Ishikawa (cell line): ENCODE results near the gene COX7A1.

Experiments used
- CEBPB ChIP-seq: IDR thresholded peaks from 2 replicates; pipeline ENCODE4 v1.6.1; 2012
- CREB1 ChIP-seq: IDR thresholded peaks from 2 replicates; pipeline ENCODE4 v1.6.1; 2012; ENCODE audit warnings: low read depth
- EGR1 ChIP-seq: IDR thresholded peaks from 2 replicates; pipeline ENCODE4 v1.6.1; 2012
- EP300 ChIP-seq: IDR thresholded peaks from 2 replicates; pipeline ENCODE4 v1.6.1; 2012; ENCODE audit warnings: borderline replicate concordance
- FOXM1 ChIP-seq: IDR thresholded peaks from 2 replicates; pipeline ENCODE4 v1.6.1; 2012; ENCODE audit warnings: low read depth, borderline replicate concordance
- MAX ChIP-seq: IDR thresholded peaks from 2 replicates; pipeline ENCODE4 v1.6.1; 2012
- NFIC ChIP-seq: IDR thresholded peaks from 2 replicates; pipeline ENCODE4 v1.6.1; 2012
- RAD21 ChIP-seq: IDR thresholded peaks from 2 replicates; pipeline ENCODE4 v1.6.1; 2012; ENCODE audit warnings: low read depth
- REST ChIP-seq: IDR thresholded peaks from 2 replicates; pipeline ENCODE4 v1.6.1; 2012; ENCODE audit warnings: low read depth, mild to moderate bottlenecking
- TAF1 ChIP-seq: IDR thresholded peaks from 2 replicates; pipeline ENCODE4 v1.6.1; 2012; ENCODE audit warnings: low read depth, mild to moderate bottlenecking
- TCF12 ChIP-seq: IDR thresholded peaks from 2 replicates; pipeline ENCODE4 v1.6.1; 2012; ENCODE audit warnings: low read depth
- TEAD4 ChIP-seq: IDR thresholded peaks from 2 replicates; pipeline ENCODE4 v1.6.1; 2012
- USF1 ChIP-seq: IDR thresholded peaks from 2 replicates; pipeline ENCODE4 v1.6.1; 2012
- YY1 ChIP-seq: IDR thresholded peaks from 2 replicates; pipeline ENCODE4 v1.6.1; 2012; ENCODE audit warnings: low read depth
- ZBTB7A ChIP-seq: IDR thresholded peaks from 2 replicates; pipeline ENCODE4 v1.6.1; 2012; ENCODE audit warnings: low read depth

COX7A1 gene

GRCh38 chr19:36110487-36111199 is 41.6 kb downstream of the COX7A1 start, which contains the start of gene OVOL3:
TSS of gene OVOL3 (plus strand) at chr19:36111143. CDS start at chr19:36111203, 60 bp downstream.
- TF ChIP-seq TEAD4 (no peak), TAF1 (no peak), EP300 (no peak), CEBPB (no peak), MAX (no peak), REST (no peak), RAD21 (no peak), CREB1 (no peak), TCF12 (no peak), YY1 (no peak), FOXM1 (no peak), ZBTB7A (no peak), NFIC (no peak)

GRCh38 chr19:36108684-36109083 is 43.6 kb downstream of the COX7A1 start:
- TF ChIP-seq ZBTB7A (no peak), TAF1 (no peak), CEBPB (no peak), NFIC (no peak), CREB1 (no peak), FOXM1 (no peak), USF1 (no peak), EP300 (no peak), MAX (no peak)

GRCh38 chr19:36106991-36107390 is 45.3 kb downstream of the COX7A1 start:
- no peak for TF ChIP-seq TCF12
- no peak for TF ChIP-seq USF1
- no peak for TF ChIP-seq YY1
- no peak for TF ChIP-seq RAD21

- no peak for TF ChIP-seq RAD21
- no peak for TF ChIP-seq EGR1
- no peak for TF ChIP-seq TCF12
- no peak for TF ChIP-seq CEBPB
- TF ChIP-seq TAF1 = no peak
- no peak for TF ChIP-seq ZBTB7A
- no peak for TF ChIP-seq USF1
- no peak for TF ChIP-seq CREB1
- TF ChIP-seq TEAD4 = no peak
- no peak for TF ChIP-seq YY1
- TF ChIP-seq MAX = no peak
- no peak for TF ChIP-seq REST
- TF ChIP-seq FOXM1 = no peak
- TF ChIP-seq EP300 = no peak
- TF ChIP-seq NFIC = no peak
Measured at GRCh38 chr19:36106441-36106840, 45.8 kb downstream of the COX7A1 start.

GRCh38 chr19:36103842-36104552 is 48.2 kb downstream of the COX7A1 start:
- TF ChIP-seq NFIC (no peak), EP300 (no peak), CEBPB (no peak)
